ENCODE measurements around the gene CDK4. TPM values are rescaled to one million over a fixed set of nuclear protein-coding genes. Genes with fewer than 3 reads are reported as not detected.

The CDK4 gene
- total RNA-seq, 1 donor from 2014 or later = 333 TPM

DNA sequence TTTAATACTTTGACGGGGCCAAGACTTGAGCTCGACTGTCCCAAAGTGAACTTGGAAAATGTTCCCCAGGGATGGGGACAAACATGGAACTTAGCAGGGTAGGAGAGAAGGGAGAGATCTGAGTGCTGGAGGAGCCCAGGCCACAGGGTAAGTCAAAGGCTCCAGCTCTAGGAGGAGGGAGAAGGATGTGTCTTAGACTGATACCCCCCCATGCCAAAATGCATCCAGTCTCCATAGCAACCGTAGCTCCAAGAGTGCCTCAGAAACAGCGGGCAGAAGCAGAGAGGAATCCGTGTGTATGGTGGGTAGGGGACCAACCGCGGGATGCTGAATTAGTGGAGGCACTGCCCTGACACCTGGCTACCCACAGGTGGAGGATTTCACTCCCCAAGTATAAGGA is 12.7 kb downstream of the CDK4 start:
- H3K9me3 Mint-ChIP-seq = no peaks in the 10 kb centered on the region
- H3K4me3 Mint-ChIP-seq = peak overlapping the region; percentile 86
- TF ChIP-seq, protein P1, sequence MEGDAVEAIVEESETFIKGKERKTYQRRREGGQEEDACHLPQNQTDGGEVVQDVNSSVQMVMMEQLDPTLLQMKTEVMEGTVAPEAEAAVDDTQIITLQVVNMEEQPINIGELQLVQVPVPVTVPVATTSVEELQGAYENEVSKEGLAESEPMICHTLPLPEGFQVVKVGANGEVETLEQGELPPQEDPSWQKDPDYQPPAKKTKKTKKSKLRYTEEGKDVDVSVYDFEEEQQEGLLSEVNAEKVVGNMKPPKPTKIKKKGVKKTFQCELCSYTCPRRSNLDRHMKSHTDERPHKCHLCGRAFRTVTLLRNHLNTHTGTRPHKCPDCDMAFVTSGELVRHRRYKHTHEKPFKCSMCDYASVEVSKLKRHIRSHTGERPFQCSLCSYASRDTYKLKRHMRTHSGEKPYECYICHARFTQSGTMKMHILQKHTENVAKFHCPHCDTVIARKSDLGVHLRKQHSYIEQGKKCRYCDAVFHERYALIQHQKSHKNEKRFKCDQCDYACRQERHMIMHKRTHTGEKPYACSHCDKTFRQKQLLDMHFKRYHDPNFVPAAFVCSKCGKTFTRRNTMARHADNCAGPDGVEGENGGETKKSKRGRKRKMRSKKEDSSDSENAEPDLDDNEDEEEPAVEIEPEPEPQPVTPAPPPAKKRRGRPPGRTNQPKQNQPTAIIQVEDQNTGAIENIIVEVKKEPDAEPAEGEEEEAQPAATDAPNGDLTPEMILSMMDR (conservative IDR thresholded peaks at IDR 0.05) = no peak
- peaks cover 24% of the 10 kb centered on the region for H3K4me1 Mint-ChIP-seq
- no peaks in the 10 kb centered on the region for H3K36me3 Mint-ChIP-seq (ENCODE audit: low read depth)
- DNase-seq (ENCODE audit: low read depth, low spot score) = no peak
- H3K27me3 Mint-ChIP-seq (ENCODE audit: low read depth) = peaks cover 88% of the 10 kb centered on the region
- H3K27ac Mint-ChIP-seq (ENCODE audit: unreplicated experiment) = no peak overlapping the region

DNA sequence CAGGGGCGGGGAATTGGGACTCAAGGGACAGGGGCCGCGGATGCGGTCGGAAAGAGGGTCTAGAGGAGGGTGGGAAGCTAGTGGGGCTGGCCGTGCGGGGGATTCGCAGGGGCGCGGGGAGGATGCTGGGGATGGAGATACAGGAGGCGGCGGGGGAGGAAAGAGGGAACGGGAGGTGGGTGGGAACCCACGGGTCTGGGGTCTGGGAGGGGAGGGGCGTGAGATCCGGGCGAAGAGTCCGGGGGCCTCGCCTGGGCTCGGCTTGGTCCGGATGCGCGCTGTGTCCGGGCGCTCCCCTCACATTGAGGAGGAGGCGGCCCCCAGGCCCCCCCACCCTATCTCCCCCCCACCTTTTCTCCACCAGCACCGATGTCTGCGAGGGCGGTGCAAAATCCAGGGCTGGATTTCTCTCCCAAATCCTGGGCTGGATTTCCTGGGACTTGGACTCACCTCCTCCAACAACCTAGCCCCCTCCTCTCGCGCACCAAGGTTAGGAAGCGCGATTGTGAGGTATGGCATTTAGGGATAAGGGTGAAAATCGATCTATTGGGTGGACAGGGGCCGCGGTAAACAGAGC is 13.4 kb downstream of the CDK4 start, which contains the start of gene AGAP2:
AGAP2 (minus strand) TSS at position 82 of the 577 bp plus-strand sequence. CDS start 496 bp downstream, outside the sequence.
- no peaks in the 10 kb centered on the region for H3K9me3 Mint-ChIP-seq
- no peaks in the 10 kb centered on the region for H3K36me3 Mint-ChIP-seq (ENCODE audit: low read depth)
- H3K4me3 Mint-ChIP-seq = peak within 1 kb of the TSS; percentile 86
- TF ChIP-seq, protein P1 (conservative IDR thresholded peaks at IDR 0.05) = no peak
- H3K4me1 Mint-ChIP-seq = peaks cover 21% of the 10 kb centered on the region
- peaks cover 88% of the 10 kb centered on the region for H3K27me3 Mint-ChIP-seq (ENCODE audit: low read depth)
- no peak within 1 kb of the TSS for H3K27ac Mint-ChIP-seq (ENCODE audit: unreplicated experiment)
- DNase-seq (ENCODE audit: low read depth, low spot score) = peak; percentile 45

DNA sequence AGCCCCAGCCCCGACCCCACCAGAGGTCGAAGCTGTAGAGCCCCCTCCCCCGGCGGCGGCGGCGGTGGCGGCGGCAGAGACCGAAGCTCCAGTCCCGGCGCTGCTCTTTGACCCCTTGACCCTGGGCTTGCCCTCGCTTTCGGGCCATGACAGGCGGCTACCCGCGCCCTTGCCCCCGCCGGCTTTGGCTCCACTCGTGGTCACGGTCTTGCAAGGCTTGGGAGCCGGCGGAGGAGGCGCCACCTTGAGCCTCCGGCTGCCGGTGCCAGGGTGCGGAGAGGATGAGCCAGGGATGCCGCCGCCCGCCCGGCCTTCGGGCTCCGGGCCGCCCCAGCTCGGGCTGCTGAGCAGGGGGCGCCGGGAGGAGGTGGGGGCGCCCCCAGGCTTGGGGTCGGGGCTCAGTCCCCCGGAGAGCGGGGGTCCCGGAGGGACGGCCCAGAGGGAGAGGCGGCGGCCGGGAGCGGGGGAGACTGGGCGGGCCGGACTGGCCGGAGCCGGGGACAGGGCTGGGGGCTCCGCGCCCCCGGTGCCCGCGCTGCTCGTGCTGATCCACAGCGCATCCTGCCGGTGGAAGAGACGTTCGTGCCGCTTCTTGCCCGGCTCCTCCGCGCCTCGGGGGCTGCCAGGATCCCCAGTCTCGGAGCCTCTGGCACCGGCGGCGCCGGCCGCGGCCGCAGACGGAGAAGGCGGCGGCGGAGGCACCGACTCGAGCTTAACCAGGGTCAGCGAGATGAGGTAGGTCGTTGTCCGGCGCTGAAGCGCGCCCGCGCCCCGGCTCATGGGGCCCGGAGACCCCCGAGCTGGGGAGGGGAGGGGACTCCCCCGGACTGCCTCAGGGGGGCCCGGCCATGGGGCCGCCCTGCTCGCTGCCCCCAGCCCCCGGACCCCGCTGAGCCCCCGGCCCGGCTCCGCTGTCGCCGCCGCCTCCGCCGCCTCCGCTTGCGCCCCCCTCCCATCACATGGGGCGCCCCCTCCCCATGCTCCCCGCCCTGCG is 14.3 kb downstream of the CDK4 start:
- TF ChIP-seq, protein P1 (conservative IDR thresholded peaks at IDR 0.05) = peak; percentile 45
- no peak overlapping the region for H3K4me3 Mint-ChIP-seq
- H3K9me3 Mint-ChIP-seq = no peaks in the 10 kb centered on the region
- H3K27ac Mint-ChIP-seq (ENCODE audit: unreplicated experiment) = no peak overlapping the region
- no peaks in the 10 kb centered on the region for H3K36me3 Mint-ChIP-seq (ENCODE audit: low read depth)
- peaks cover 21% of the 10 kb centered on the region for H3K4me1 Mint-ChIP-seq
- H3K27me3 Mint-ChIP-seq (ENCODE audit: low read depth) = peaks cover 90% of the 10 kb centered on the region
- peak; percentile 37 for DNase-seq (ENCODE audit: low read depth, low spot score)

DNA sequence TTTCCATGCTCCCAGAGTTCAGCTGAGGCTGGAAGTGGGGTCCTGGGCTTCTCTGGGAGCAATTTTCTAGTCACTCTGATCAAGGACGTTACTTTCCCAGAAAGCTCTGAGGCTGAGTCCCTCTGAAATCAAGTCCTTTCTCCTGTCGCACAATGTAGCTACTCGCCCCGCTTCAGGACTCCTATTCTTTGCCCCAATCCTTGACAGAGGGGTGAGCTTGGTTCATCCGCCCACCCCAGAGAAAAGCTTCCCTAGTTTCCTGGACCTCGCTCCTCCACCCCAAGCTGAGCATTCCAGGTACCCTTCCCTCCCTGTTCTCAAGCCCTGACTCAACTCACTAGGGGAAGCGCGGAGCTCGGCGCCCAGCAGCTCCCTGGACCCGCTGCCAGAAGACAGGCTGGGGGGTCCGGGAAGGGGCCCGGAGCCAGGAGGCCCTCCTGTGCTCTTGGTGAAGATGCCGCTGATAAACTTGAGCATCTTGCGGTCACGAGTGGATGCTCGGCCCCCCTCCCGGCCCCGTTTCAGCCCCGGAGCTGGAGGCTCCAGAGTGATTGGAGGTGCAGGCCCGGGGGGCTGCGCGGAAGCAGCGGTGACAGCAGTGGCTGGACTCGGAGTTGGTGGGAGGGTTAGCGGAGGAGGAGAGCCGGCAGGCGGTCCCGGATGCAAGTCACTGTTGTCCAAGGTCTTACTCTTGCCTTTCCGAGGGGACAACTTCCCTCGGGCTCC is 15.2 kb downstream of the CDK4 start:
- TF ChIP-seq, protein P1 (conservative IDR thresholded peaks at IDR 0.05) = no peak
- no peaks in the 10 kb centered on the region for H3K9me3 Mint-ChIP-seq
- peaks cover 21% of the 10 kb centered on the region for H3K4me1 Mint-ChIP-seq
- H3K4me3 Mint-ChIP-seq = peak overlapping the region; percentile 70
- DNase-seq (ENCODE audit: low read depth, low spot score) = no peak
- no peaks in the 10 kb centered on the region for H3K36me3 Mint-ChIP-seq (ENCODE audit: low read depth)
- H3K27ac Mint-ChIP-seq (ENCODE audit: unreplicated experiment) = no peak overlapping the region
- peaks cover 91% of the 10 kb centered on the region for H3K27me3 Mint-ChIP-seq (ENCODE audit: low read depth)

Measured in neural crest cell (in vitro differentiated cells).